NCI-H510A (cell line): ENCODE results near the gene NRXN3.
A peak's percentile ranks its signal among the peaks of the same experiment; 100 is the strongest.

Source experiments
- DNase-seq: peaks from one replicate; lab custom pipeline; 2025; lab: John Stamatoyannopoulos, UW

Gene NRXN3

GRCh38 chr14:78242086-78242485 is 71.9 kb downstream of the NRXN3 start:
- DNase-seq = no peak

GRCh38 chr14:78243187-78243586 is 73.0 kb downstream of the NRXN3 start:
- no peak for DNase-seq

GRCh38 chr14:78245238-78245637 is 75.1 kb downstream of the NRXN3 start:
- DNase-seq = no peak

DNA sequence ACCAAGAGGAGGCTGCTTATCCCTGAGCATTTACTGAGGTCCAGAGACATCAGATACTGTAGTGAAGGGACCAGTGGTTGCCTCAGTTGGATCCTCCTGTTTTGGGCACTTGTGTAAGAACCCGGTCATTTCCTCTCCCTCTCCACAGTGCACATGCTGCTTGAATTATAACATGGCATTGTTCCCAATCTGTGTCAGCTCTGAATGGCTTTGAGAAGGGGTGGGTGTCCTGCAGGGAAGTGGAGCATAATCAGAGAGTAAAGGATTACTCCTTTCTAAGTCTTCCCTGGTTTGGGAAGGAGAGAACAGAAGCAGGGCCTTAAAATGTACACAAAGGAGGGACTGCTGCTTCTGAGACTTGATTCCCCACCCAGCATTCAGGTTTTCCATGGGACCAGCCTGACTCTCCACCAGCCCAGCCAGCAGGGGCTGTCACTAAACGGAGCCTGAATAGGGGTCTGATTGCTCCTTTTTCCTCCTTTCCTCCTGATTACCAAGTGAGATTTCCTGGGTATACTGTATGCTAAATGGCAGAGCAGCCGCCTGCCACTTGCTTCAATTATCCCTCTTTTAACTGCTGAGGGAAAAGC is 78.4 kb downstream of the NRXN3 start:
- DNase-seq = no peak

GRCh38 chr14:78251308-78251707 is 81.1 kb downstream of the NRXN3 start:
- no peak for DNase-seq

GRCh38 chr14:78253986-78254385 is 83.8 kb downstream of the NRXN3 start:
- DNase-seq = no peak

DNA sequence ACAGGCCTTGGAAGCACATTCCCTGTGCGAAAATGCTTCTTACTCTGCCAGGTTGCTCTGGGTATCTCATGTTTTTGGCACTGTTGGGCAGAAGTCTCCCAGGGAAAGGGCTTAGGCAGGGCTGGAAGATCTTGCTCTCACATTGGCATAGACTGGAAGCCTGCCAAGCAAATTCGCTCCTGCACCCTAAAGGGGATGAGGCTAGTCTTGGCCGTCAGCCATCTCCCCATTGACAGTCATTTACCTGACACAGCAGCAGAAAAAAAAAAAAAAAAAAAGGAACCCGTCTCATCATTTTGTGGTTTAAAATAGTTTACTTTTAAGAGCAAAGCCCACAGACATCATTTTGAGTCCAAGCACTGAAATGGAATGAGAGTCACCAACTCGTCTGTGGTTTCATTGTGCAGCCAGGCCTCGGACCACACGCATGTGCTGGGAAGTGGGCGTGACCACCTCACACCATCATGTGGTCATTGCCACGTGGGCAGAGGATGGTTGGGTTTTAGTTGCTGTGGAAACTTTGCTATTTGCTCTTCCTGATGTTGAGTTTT is 84.8 kb downstream of the NRXN3 start:
- no peak for DNase-seq

DNA sequence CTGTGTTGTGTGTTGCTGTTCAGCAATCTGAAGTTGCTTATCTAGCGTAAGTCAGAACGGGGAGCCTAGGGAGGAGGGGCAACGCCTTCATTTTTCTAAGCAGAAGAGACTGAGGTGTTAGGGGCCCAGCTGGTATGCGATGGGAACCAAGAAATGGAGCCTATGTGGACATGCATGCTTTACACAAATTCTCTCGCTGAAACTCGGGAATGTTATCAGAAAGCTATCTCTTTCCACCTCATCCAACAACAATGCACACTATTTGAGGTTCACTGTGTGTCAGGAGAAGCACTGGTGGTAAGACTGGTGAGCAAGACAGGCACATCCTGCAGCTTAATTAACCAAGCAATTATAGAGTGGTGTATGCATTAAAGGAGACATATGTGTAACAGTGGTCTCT is 89.7 kb downstream of the NRXN3 start:
- DNase-seq = no peak

DNA sequence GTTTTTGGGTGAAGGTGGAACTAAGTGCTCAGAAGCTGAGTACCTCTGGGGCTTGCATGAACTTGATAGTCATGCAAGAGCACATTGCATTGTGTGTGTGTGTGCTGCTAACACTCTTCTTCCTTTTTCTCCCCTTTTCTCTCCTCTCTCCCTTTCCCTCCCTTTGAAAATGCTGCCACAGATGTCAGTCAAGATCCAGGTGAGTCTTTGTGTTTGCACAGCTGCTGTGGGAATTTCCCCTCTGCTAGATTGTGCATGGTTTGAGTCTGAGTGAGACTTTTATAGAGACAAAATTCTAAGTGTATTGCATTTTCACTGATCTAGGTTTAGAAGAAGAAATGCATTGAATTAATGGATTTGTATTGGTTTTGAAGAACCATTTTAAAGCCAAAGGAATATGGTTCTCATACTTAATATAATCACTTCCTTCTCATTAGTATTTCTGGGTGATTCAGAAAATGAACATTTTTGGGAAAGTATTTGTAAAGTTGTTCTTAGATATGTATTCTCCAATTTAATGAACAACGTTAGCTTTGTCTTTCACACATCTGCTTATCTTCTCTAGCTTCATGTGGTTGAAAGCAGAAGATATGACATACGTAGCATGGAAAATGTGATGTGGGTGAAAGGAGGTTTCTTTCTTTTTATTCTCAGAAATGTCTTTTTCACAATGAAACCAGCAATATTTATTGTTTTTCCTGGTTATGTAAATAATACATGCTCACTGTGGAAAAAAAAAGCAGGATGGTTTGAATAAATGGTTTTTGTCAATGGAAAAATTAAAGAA is 108.5 kb downstream of the NRXN3 start:
- DNase-seq = peak; percentile 27

DNA sequence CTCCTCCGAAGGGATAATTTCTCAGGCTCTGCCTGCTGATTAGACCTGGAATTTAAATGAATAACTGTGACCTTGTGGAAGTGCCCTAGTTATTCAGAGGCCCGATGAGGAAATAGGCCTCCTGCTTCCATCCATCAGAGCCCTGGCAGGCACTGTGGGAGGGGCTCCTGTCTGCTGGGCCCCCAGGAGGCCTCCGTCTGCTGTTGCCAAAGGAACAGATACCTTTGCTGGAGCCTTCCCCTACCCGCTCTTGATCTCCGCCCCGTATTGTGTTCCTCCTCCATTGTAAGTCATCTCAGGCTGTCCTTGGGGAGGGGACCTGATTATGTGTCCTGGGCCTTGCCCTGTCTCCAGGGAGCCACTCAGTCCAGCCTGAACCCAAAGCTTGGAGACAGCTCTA is 112.3 kb downstream of the NRXN3 start:
- DNase-seq = no peak

- DNase-seq = no peak
Measured at GRCh38 chr14:78286210-78286609, 116.0 kb downstream of the NRXN3 start.

DNA sequence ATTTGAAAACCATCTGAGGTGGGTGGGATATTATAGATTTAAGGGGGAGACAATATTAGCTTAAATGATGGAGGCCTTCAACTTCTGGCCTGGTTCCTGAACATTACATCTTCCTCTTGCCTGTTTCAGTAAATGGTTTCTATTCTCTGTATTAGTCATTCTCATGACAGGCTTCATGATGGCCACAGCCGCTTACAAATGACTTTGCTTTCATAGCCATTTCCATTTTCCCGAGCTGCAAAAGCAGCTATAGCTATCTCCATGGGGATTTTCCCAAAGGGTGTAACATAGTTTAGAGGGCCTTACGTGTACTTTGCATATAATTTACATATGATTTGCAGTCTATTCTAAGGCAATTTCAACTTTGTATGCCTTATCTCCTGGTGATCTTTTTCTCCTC is 121.8 kb downstream of the NRXN3 start:
- DNase-seq = no peak

- no peak for DNase-seq
Measured at GRCh38 chr14:78297858-78298257, 127.7 kb downstream of the NRXN3 start.

DNA sequence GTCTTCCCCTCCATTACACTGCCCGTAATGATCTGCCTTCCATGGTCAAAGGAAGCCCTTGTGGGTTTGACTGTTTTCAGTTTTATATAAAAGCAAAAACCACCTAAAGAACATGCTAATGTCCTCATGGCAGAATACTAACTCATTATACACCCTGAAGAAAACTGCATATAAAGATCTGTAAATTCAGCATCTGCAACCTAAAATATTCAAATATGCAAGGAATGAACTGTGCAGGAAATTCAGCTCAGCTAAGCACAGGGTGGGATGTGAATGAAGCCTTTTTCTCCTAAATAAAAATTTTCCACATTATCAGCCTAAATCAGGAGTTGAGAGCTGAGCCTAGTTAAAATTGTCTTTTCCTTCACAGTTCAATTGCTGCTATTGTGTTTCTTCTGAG is 128.1 kb downstream of the NRXN3 start:
- DNase-seq = no peak

DNA sequence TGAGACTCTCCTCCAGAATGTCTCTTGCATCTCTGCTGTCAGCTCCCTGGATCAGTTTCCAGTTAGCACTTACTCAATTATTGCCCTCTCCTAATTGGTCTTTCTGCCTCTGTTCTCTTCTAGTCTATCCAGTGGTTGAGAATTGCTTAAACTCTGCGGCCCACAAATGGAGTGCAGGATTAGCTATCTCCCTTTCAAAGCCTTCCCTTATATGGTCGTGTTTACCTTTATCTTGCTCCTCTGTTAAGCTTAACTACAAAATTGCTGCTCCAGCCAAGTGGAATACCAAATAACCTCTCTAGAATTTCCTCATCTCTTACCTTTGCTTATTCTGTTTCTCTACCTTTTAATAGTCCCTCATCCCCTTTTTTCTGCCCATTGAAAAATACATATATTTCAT is 132.7 kb downstream of the NRXN3 start:
- no peak for DNase-seq

DNA sequence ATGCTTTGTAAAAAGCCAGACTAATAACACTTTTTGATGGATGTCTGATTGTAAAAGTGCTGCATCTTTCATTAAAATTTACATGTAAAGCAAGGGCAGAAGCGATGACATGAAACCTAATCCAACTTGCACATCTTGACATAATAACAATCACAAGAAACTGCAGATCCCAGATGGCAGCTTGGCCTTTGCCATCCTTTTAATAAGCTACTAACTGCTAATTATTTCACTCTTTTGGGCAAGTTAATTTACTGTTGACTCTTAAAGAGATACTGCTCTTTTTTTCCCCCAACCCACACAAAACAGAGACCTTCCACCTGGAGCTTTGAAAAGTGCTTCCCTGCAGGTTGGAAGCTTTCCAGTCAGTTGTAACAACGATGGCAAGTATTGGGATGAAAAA is 137.5 kb downstream of the NRXN3 start:
- no peak for DNase-seq

- no peak for DNase-seq
Measured at GRCh38 chr14:78308079-78308478, 137.9 kb downstream of the NRXN3 start.

GRCh38 chr14:78310272-78310671 is 140.1 kb downstream of the NRXN3 start:
- DNase-seq = no peak

DNA sequence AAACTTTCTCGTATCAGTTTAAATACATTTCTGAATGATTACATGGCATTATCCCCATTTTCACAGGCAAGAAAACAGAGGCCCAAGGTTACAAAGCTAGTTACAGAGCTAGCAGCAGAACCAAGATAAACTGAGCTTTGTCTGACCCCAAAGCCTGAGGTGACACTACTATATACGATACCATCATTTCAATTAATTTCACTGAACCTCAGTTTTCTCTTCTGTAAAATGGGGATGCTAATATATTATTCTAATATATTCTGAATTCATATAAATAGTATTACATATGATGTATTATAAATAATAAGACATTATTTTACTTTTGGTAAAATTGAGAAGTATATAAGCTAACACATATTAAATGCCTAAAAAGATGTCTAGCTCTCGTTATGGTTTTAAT is 143.3 kb downstream of the NRXN3 start:
- no peak for DNase-seq

- no peak for DNase-seq
Measured at GRCh38 chr14:78314484-78314883, 144.3 kb downstream of the NRXN3 start.

GRCh38 chr14:78316052-78316451 is 145.9 kb downstream of the NRXN3 start:
- DNase-seq = no peak

DNA sequence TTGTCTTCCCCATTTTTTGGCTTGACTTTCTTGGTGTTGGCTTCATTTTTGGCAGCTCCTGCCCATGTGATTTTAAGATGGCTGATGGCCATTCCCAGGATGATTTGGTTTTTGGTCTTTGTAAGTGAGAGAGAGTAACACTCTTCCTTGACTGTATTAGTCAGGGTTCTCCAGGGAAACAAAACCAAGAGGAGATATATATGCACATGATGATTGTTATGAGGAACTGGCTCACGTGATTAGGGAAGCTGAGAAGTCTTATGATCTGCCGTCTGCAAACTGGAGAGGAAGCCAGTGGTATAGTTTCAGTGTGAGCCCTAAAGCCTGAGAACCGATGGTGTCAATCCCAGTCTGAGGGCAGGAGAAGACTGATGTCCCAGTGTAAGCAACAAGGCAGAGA is 146.6 kb downstream of the NRXN3 start:
- no peak for DNase-seq

GRCh38 chr14:78319406-78319805 is 149.2 kb downstream of the NRXN3 start:
- DNase-seq = no peak
